ENCODE results near the gene TFEB.

- TF ChIP-seq CTCF (IDR thresholded peaks at IDR 0.05) (no peak), POLR2A (IDR thresholded peaks at IDR 0.05) (no peak)
Measured at GRCh38 chr6:41705311-41705995, 30.0 kb downstream of the TFEB start.

Data from Peyer's patch (tissue), 4 donors.